ENCODE data around the gene GRB14.

DNA sequence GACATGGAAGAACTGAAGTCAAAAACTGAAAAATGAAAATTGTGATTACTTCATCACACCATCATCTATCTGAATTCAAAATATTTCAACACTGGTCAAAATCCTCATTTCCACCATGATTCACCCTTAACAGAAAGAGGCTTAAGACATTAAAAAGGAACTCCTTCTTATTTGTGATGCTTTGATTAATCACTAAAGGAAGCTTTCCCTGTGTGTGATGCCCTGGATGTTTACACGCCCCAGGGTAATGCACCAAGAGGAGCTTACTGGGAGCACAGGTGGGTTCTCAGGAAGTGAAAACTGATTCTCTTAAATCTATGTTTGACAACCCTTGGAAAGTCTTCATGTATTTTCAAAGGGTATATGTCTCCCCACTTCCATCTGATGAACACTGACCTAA is 11.5 kb downstream of the GRB14 start:
- TF ChIP-seq, protein P1, sequence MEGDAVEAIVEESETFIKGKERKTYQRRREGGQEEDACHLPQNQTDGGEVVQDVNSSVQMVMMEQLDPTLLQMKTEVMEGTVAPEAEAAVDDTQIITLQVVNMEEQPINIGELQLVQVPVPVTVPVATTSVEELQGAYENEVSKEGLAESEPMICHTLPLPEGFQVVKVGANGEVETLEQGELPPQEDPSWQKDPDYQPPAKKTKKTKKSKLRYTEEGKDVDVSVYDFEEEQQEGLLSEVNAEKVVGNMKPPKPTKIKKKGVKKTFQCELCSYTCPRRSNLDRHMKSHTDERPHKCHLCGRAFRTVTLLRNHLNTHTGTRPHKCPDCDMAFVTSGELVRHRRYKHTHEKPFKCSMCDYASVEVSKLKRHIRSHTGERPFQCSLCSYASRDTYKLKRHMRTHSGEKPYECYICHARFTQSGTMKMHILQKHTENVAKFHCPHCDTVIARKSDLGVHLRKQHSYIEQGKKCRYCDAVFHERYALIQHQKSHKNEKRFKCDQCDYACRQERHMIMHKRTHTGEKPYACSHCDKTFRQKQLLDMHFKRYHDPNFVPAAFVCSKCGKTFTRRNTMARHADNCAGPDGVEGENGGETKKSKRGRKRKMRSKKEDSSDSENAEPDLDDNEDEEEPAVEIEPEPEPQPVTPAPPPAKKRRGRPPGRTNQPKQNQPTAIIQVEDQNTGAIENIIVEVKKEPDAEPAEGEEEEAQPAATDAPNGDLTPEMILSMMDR (IDR thresholded peaks at IDR 0.05): no peak
- no peak for TF ChIP-seq EP300 (IDR thresholded peaks at IDR 0.05)

Data from tibial nerve (tissue), 4 donors.